Activated CD4-positive, alpha-beta T cell treated with anti-CD3 and anti-CD28 coated beads, Interleukin-2, Interleukin-6, amounts not matched to agents 100 ng/mL and 50 ng/mL, durations not matched to agents 16 hours and 8 hours (primary cell): Measurements from ENCODE around the gene TGFBRAP1.
"Not testable (repeated sequence)": the region's sequence is repeated elsewhere in the genome, so short reads cannot be mapped to it uniquely, and the experiment has no call there.

Source experiments
- DNase-seq: peaks from one replicate; pipeline ENCODE4 v3.0.0-alpha.2; 2020

The TGFBRAP1 gene

GRCh38 chr2:105357122-105357521 lies 27.6 kb upstream of the TGFBRAP1 start:
- no peak for DNase-seq

- DNase-seq = no peak
Measured at GRCh38 chr2:105344704-105345345, 15.3 kb upstream of the TGFBRAP1 start.

- DNase-seq = no peak
Measured at GRCh38 chr2:105339414-105339813, 9.9 kb upstream of the TGFBRAP1 start.

DNA sequence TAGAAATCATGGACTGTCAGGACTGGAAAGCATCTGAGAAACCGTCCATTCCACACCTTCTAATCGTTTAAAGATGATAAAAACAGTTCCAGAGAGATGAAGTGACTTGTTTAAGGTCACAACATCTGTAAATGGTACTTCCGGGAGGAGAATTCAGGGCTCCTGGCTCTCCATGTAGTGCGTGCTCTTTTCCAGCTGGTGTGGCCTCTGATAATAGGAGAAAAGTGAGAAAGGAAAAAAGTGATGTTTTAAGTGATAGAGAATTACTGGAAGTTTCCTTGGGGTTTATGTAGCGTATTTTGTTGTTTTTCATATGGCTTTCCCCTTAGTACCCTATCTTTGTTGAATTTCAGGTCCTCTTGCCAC lies 8.5 kb upstream of the TGFBRAP1 start:
- no peak for DNase-seq

- peak; percentile 91 for DNase-seq
Measured at GRCh38 chr2:105337122-105338019, 7.8 kb upstream of the TGFBRAP1 start, which contains the start of gene C2orf49. Gene C2orf49 (plus strand): TSS chr2:105337540. CDS start chr2:105337588, 48 bp downstream.

GRCh38 chr2:105336786-105337121 lies 7.2 kb upstream of the TGFBRAP1 start:
- no peak for DNase-seq

GRCh38 chr2:105335469-105335868 lies 5.9 kb upstream of the TGFBRAP1 start:
- DNase-seq = no peak

DNA sequence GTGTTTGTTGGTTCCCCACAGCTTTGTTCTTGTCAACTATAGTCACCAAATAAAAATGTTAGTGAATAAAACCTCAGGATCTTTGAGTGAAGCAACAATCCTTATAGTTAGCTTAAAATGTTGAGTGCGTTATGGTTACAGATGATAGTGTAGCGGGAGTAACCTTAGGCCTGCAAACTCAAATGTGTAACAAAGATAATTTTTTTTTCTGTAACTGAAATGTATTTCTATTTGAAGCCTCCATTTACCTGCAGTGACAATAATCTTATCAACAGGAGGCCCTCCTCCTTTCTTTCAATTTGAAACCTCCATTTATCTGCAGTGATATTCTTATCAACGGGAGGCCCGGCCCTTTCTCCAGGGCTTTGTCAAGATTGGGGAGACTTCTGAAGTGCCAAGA lies 4.7 kb upstream of the TGFBRAP1 start:
- DNase-seq = no peak

GRCh38 chr2:105330681-105331375 lies 1.3 kb upstream of the TGFBRAP1 start:
- DNase-seq = peak; percentile 21

DNA sequence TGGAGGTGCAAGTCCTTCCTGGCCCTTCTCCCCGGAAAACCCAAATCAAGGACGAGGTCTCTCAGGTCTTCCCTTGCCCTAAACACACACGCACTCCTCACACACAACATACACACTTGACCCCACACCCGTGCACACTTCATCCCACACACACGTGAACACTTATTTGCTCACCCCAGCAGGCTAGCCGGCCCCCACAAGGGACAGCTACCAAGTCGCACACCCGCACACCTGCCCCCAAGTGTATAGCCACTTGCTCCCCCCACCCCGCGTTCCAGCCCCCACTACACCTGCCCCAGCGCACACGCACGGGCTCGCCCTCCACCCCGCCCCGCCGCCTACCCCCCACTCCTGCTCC lies 359 bp downstream of the TGFBRAP1 start:
- peak; percentile 12 for DNase-seq

DNA sequence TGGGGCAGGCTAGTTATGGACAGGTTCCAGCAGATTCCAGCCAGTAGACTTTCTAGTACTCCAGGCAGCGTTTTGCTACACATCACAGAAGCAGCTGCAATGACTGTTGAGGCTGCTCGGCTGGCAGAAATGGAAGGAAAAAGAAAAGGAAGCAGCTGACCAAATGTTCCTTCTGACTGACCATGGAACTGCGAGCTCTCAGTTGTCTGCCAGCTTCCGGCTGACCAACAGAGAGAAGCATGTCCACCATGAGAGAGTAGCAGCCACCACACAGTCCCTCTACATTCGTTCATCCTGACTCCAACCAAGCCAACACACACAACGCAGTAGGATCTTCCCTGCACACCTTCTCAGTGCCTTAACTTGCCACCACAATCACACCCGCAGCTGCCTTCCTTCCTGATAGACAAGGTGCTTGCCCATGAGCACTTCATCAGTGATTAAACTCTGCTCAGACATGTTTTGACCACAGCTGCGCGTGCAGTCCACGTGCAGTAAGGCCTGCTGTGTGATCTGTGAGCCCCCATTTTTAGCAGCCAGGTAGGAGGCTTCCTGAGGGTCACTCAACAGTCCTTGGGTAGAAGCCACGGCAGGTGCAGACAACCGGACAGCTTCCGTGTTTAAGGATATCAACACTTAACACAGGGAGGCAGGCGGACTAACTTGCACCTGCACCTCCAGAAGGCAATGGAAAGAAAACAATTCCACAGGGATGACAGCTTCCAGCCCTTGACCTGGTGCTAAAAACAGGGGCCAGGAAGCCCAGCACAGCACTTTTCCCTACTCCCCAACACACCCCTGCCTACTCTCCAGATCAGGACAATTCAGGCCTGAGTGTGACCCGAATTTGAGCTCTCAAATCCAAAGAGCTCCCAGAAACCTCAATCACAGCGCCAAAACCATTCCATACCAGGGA lies 996 bp downstream of the TGFBRAP1 start:
- peak; percentile 35 for DNase-seq

GRCh38 chr2:105327690-105328089 lies 1.8 kb downstream of the TGFBRAP1 start:
- DNase-seq = no peak

GRCh38 chr2:105327271-105327670 lies 2.3 kb downstream of the TGFBRAP1 start:
- DNase-seq = not testable (repeated sequence)

- DNase-seq = no peak
Measured at GRCh38 chr2:105325389-105325963, 4.1 kb downstream of the TGFBRAP1 start.

DNA sequence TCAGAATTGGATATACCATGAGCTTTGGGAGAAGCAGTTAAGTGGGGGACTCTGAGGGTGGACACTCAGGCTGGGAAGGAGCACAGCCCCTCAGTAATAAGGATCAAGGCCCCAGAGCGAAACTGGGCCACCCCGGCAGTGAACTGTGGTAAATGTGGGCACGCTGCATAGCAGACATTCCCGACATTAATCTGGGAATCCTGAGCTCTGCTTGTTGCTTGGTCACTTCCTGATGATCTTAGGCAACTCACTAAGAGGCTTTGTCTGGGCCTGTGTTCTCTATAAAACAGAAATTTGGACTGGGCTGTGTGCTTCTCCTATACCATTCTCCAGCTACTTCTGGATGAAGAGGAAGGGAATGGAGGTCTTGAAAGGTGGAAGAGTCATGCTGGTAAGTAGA lies 4.8 kb downstream of the TGFBRAP1 start:
- no peak for DNase-seq

GRCh38 chr2:105324101-105324500 lies 5.4 kb downstream of the TGFBRAP1 start:
- DNase-seq = no peak

- no peak for DNase-seq
Measured at GRCh38 chr2:105323111-105323510, 6.4 kb downstream of the TGFBRAP1 start.

GRCh38 chr2:105321875-105322646 lies 7.5 kb downstream of the TGFBRAP1 start:
- no peak for DNase-seq

DNA sequence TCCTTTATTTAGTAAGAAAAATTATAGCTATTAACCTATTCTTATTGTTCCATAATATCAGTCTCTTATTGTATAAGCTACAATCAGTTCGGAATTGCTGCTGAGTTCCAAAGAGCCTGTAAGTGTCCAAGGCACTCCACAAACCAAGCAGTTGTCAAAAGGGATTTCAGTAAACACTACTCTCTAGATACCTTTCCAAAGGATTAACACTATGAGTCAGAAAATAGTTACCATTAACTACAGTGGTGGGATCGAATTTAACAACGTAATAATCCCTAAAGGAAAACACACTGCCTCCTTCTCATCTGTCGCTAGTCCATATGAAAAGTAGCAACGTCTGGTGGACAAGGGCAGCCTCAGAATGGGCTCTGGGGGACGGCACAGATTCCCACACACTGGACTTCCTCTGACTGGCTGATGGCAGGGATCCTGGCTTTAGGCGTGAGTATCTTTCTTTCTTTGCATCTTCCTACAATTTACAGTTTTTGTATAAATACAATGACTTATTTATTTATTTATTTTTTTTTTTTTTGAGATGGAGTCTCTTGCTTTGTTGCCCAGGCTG lies 8.8 kb downstream of the TGFBRAP1 start:
- DNase-seq = no peak

GRCh38 chr2:105317937-105318336 lies 11.6 kb downstream of the TGFBRAP1 start:
- no peak for DNase-seq

DNA sequence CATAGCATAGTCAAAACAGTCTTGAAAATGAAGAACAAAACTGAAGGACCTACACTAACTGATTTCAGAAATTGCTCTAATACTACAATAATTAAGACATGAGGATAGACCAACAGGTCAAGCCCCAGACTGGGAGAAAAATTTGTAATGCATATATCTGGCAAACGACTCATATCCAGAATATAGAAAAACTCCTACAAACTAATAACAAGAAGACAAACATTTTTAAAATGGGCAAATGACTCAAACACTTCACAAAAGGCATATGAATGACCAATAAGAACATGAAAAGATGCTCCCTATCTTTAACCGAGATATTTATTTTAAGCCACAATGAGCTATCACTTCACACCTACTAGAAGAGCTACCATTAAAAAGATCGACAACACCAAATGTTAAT lies 14.2 kb downstream of the TGFBRAP1 start:
- peak; percentile 40 for DNase-seq
